Stimulated activated CD8-positive, alpha-beta memory T cell treated with anti-CD3 and anti-CD28 coated beads, Interleukin-12 subunit alpha, Interleukin-12 subunit beta, amount 100 ng/mL, for 24 hours (primary cell): ENCODE data around the gene KLF17.

ENCODE experiments used
- DNase-seq: peaks from one replicate; pipeline ENCODE4 v3.0.0-alpha.2; 2020; ENCODE audit errors: extremely low read depth

KLF17 gene

DNA sequence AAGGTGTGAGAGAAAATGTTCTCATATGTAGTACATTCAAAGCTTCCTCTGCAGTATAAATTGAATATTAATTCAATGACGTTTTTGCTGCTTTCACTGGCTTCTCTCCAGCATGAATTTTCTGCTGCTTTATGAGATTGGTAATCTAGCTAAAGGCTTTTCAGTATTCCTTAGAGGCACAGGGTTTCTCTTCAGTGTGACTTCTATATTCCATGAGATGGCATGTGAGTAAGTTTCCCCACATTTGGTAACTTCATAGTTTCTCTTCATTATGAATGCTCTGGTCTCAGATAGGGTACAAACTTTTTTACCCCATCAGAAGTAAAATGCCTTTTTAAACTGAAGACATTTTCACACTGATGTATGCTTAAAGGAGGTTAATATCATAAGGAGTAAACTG lies 33.2 kb downstream of the KLF17 start:
- no peak for DNase-seq

DNA sequence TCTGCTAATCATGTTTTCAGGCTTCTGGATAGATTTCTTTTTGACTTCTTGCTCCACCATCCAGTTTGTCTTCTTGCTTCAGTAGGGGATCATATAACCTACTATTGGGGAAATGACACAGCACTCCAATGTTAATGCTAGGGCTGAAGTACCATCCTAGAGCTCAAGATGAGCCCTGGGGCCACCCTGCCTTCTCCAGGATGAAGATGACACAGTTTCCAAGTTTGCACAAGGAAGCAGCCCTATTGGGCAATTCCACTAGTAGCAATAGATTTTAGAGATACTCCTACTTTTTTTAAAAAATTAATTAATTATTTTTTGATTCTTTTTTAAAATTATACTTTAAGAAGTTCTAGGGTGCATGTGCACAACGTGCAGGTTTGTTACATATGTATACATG lies 34.1 kb downstream of the KLF17 start:
- no peak for DNase-seq

DNA sequence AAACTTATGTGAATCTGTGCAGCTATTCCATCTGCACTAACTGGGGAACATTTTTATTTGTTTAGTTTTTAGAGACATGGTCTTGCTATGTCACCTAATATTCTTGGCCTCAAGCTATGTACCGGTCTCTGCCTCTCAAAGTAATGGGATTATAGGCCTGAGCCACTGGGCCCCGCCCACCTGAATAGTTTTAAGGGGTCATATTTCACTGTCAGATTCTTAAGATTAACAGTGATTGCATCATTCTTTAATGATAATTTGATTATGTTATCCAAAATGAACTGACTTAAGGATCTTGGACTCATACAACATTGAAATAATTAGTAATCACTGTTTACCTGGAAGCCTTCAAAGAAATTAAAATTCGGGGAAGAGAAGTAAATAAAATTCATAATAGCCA lies 35.4 kb downstream of the KLF17 start:
- no peak for DNase-seq

DNA sequence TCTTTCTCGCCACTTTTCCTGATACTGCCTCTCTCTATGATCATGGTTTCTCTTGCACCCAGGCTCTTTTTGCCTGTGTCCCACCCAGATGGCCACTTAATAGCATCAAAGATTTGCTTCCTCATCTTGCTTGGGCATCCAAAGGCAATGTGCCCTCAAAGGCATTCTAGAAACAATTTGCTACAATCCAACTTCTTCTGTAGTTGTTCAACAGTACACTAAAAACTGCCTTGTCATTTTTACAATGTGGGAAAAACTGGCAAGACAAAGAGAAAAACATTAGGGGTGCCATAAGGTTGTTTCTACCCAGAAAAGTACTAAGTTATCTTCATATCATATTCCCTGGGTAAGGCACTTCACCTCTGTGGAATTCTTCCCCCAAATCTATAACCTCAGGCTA lies 39.3 kb downstream of the KLF17 start:
- DNase-seq, result no peak

DNA sequence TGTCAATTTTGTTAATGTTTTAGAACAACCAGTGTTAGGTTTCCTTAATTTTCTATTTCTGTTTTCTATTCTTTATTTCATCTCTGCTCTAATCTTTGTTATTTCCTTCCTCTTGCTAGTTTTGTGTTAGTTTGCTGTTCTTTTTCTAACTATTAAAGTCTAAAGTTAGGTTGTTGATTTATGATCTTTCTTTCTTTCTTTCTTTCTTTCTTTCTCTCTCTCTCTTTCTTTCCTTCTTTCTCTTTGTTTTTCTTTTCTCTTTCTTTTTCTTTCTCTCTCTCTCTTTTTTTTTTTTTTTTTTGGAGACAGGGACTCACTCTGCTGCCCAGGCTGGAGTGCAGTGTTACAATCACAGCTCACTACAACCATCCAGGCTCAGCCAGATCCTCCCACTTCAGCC lies 40.2 kb downstream of the KLF17 start:
- no peak for DNase-seq

DNA sequence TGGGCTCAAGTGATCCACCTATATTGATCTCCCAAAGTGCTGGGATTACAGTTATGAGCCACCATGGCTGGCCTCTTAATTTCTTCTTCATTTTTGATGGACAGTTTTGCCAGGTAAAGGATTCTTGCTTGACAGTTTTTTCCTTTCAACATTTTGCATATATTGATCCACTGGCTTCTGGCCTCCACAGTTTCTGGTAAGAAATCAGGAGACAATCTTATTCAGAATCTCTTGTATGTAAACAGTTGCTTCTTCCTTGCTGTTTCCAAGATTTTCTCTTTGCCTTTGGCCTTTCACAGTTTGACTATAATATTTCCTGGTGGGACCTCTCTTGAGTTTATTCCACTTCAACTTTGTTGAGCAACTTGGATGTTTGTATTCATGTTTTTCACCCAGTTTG lies 42.9 kb downstream of the KLF17 start:
- no peak for DNase-seq

DNA sequence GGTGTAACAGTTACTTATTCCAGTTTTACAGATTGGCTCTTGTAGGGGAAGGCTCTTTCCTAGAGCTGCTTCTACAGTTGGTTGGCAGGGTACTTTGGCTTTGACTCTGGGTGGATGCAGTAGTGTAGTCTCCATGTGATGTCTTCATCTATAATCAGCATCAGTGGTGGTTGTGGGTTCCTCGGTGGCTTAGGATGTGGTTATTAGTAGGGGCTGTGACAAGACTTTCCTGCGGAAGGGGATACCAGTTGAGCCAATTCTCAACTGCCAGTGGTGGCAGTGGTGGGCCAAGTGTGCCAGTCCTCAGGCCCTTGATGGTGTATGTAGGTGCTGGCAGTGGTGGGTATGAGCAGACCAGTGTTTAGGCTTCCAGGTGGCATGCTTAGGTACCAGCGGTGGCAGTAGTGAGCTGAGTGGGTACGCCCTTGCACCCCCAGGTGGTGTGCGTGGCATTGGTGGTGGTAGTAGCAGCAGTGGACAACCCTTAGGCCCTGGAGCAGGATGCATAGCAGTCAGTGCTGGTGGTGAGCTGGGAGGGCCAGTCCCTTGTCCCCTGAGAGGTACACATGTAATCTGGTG lies 50.0 kb downstream of the KLF17 start:
- DNase-seq, result no peak

DNA sequence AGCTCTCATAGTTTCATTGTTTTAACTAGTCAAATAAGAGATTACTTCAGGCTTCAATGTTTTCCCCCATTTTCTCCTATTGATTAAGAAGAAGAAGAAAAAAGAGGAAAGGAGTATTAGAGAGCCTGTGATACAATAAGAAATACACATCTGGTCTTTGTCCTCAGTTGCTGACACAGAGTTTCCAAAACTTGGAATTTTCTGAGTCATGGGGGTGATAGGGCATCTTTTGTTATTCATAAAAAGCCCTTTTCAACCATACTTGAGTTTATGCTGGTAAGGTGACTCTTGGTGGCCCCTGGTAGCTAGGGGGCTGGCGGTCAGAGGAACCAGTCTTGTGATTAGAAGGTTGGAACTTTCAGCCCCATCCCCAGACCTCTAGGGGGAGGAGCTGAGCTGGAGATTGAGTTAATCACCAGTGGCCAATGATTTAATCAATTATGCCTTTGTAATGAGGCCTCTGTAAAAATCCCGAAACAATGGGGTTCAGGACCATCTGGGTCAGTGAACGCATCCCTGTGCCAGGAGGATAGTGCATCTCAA lies 51.7 kb downstream of the KLF17 start:
- no peak for DNase-seq

DNA sequence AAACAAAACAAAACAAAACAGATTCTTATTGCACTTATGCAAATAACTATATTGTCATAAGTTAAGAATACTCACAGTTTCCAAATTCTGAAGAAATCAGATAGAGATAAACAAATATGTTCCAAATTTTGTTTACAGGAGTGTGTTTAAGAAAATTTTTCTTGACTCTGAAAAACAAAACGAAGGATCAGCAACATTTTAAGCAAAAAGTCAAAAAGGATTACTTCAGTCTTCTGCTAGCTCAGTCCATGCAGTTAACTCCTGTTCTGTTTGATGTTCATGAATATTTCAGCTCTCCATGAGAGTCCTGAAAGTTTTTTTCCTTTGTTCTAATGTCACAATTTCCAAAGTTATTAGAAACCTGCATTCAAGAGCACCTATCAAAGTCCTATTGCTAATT lies 56.0 kb downstream of the KLF17 start:
- no peak for DNase-seq
